ENCODE data around the gene ZNF33B. TPM values are rescaled to one million over a fixed set of nuclear protein-coding genes. Genes with fewer than 3 reads are reported as not detected.
A peak's percentile ranks its signal among the peaks of the same experiment; 100 is the strongest.

ZNF33B gene
- total and polyA plus RNA-seq, 9 of the 15 experiments (the other 6 are each of a cell fraction or from before 2014, with no cell fraction given) = 6.9 to 23.9 (median 15.4) TPM

- TF ChIP-seq MAFG (tag; conservative IDR thresholded peaks at IDR 0.05) = no peak
- TF ChIP-seq POLR2AphosphoS2 (IDR thresholded peaks at IDR 0.05; ENCODE audit: low read length) = no peak
- no peak for TF ChIP-seq KAT2B (IDR thresholded peaks at IDR 0.05; ENCODE audit: low read depth, low read length)
- TF ChIP-seq OTX1 (CRISPR knock-in tag; IDR thresholded peaks at IDR 0.05) = no peak
- TF ChIP-seq MTA3 (IDR thresholded peaks at IDR 0.05; ENCODE audit: borderline replicate concordance) = peak; percentile 49; the same call in 1 of the 2 replicates
- TF ChIP-seq SMARCA4 (IDR thresholded peaks at IDR 0.05) = peak; percentile 80
- TF ChIP-seq, protein P1, sequence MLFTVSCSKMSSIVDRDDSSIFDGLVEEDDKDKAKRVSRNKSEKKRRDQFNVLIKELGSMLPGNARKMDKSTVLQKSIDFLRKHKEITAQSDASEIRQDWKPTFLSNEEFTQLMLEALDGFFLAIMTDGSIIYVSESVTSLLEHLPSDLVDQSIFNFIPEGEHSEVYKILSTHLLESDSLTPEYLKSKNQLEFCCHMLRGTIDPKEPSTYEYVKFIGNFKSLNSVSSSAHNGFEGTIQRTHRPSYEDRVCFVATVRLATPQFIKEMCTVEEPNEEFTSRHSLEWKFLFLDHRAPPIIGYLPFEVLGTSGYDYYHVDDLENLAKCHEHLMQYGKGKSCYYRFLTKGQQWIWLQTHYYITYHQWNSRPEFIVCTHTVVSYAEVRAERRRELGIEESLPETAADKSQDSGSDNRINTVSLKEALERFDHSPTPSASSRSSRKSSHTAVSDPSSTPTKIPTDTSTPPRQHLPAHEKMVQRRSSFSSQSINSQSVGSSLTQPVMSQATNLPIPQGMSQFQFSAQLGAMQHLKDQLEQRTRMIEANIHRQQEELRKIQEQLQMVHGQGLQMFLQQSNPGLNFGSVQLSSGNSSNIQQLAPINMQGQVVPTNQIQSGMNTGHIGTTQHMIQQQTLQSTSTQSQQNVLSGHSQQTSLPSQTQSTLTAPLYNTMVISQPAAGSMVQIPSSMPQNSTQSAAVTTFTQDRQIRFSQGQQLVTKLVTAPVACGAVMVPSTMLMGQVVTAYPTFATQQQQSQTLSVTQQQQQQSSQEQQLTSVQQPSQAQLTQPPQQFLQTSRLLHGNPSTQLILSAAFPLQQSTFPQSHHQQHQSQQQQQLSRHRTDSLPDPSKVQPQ (CRISPR knock-in tag; IDR thresholded peaks at IDR 0.05; ENCODE audit: borderline replicate concordance) = no peak
- TF ChIP-seq HNRNPK (IDR thresholded peaks at IDR 0.05; ENCODE audit: low read depth, low read length, poor library complexity, severe bottlenecking) = no peak
- peak; percentile 35; the same call in 1 of the 2 replicates for TF ChIP-seq EP400 (IDR thresholded peaks at IDR 0.05)
- peak; percentile 82 for TF ChIP-seq SOX6 (IDR thresholded peaks at IDR 0.05)
- no peak for TF ChIP-seq ZNF778 (CRISPR knock-in tag; IDR thresholded peaks at IDR 0.05)
- no peak for TF ChIP-seq NFXL1 (CRISPR knock-in tag; IDR thresholded peaks at IDR 0.05)
- no peak for TF ChIP-seq ARID2 (IDR thresholded peaks at IDR 0.05)
- no peak; the same call in 1 of the 2 replicates for TF ChIP-seq CC2D1A (IDR thresholded peaks at IDR 0.05)
- TF ChIP-seq RCOR1 (IDR thresholded peaks at IDR 0.05; ENCODE audit: borderline replicate concordance in 1 of 2, low read depth in 2 of 2, low read length in 2 of 2) = peak; percentile 38 to 72; a peak in 2 of 4 replicates
- TF ChIP-seq MYC (IDR thresholded peaks at IDR 0.05; ENCODE audit: low read depth, low read length) = peak; percentile 32; the same call in 1 of the 2 replicates
- TF ChIP-seq MYC (CRISPR knock-in tag; IDR thresholded peaks at IDR 0.05; ENCODE audit: borderline replicate concordance, low read depth) = no peak
- no peak for TF ChIP-seq SRSF3 (IDR thresholded peaks at IDR 0.05; ENCODE audit: insufficient read depth, low read length)
- peak; percentile 42; the same call in 1 of the 2 replicates for TF ChIP-seq TRIM28 (IDR thresholded peaks at IDR 0.05)
- TF ChIP-seq VEZF1 (CRISPR knock-in tag; IDR thresholded peaks at IDR 0.05) = peak; percentile 27; the same call in 1 of the 2 replicates
- TF ChIP-seq CBFA2T2 (conservative IDR thresholded peaks at IDR 0.05) = peak; percentile 91
- TF ChIP-seq ZFP30 (CRISPR knock-in tag; IDR thresholded peaks at IDR 0.05; ENCODE audit: borderline replicate concordance) = no peak
- TF ChIP-seq RBM15 (IDR thresholded peaks at IDR 0.05; ENCODE audit: insufficient read depth, low read length) = no peak
- TF ChIP-seq ZNF174 (CRISPR knock-in tag; IDR thresholded peaks at IDR 0.05) = no peak
- no peak for TF ChIP-seq ZNF165 (CRISPR knock-in tag; IDR thresholded peaks at IDR 0.05; ENCODE audit: borderline replicate concordance)
- TF ChIP-seq NFIC (IDR thresholded peaks at IDR 0.05) = peak; percentile 79
- TF ChIP-seq, protein P2, sequence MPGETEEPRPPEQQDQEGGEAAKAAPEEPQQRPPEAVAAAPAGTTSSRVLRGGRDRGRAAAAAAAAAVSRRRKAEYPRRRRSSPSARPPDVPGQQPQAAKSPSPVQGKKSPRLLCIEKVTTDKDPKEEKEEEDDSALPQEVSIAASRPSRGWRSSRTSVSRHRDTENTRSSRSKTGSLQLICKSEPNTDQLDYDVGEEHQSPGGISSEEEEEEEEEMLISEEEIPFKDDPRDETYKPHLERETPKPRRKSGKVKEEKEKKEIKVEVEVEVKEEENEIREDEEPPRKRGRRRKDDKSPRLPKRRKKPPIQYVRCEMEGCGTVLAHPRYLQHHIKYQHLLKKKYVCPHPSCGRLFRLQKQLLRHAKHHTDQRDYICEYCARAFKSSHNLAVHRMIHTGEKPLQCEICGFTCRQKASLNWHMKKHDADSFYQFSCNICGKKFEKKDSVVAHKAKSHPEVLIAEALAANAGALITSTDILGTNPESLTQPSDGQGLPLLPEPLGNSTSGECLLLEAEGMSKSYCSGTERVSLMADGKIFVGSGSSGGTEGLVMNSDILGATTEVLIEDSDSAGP (CRISPR knock-in tag; IDR thresholded peaks at IDR 0.05) = no peak
- peak; percentile 93 for TF ChIP-seq CBFA2T3 (IDR thresholded peaks at IDR 0.05)
Measured at GRCh38 chr10:42654419-42654818, 16.0 kb upstream of the ZNF33B start (continued).
